Measurements from ENCODE around the gene EIF3I. TPM values are rescaled to one million over a fixed set of nuclear protein-coding genes. Genes with fewer than 3 reads are reported as not detected.

EIF3I gene
- 251 and 296 TPM in 2 replicates for total RNA-seq

DNA sequence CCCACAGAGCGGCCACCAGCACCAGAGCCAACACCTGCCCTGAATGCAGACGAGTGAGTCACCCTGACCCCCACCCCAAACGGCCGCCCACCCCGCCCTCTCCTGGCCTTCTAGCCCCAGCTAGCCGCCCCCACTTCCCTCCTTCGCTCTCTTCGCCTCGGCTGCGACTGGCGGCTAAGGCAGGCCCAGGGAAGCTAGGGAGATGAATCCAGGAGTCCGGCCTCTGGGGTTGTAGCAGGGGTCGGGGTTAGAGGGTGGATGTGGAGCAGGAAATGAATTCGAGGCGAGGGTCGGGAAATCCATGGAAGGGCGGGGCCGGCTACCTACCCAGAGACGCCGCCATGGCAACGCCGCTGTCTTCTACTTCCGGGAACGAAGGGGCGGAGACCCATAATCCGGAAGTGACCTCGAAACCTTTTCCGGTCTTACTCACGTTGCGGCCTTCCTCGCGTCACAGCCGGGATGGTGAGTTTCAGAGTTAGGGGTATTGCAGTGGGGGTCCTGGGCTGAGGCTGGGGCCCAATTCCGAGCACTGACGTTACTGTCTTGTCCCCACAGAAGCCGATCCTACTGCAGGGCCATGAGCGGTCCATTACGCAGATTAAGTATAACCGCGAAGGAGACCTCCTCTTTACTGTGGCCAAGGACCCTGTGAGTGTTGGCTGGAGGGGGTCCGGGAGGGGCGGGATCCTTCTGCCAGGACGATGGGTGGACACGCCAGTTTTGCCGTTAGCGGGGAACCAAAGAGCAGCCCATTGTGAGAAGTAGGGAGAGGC is at the start of gene EIF3I, which contains the start of gene TMEM234:
Gene EIF3I (plus strand): TSS at position 428 of the 776 bp plus-strand sequence. CDS start 35 bp downstream, at position 463.
Gene TMEM234 (minus strand): TSS at position 374 of the 776 bp plus-strand sequence. CDS start 31 bp downstream, at position 343.

GRCh38 chr1:32179443-32180185 is 42.6 kb upstream of the EIF3I start, which contains the start of gene TXLNA:
TXLNA (plus strand) TSS chr1:32179675; CDS start chr1:32180346, 671 bp downstream.

GRCh38 chr1:32200226-32201010 is 21.8 kb upstream of the EIF3I start, which contains the start of gene CCDC28B:
CCDC28B (plus strand) TSS chr1:32200595; CDS start chr1:32201936, 1,341 bp downstream.

DNA sequence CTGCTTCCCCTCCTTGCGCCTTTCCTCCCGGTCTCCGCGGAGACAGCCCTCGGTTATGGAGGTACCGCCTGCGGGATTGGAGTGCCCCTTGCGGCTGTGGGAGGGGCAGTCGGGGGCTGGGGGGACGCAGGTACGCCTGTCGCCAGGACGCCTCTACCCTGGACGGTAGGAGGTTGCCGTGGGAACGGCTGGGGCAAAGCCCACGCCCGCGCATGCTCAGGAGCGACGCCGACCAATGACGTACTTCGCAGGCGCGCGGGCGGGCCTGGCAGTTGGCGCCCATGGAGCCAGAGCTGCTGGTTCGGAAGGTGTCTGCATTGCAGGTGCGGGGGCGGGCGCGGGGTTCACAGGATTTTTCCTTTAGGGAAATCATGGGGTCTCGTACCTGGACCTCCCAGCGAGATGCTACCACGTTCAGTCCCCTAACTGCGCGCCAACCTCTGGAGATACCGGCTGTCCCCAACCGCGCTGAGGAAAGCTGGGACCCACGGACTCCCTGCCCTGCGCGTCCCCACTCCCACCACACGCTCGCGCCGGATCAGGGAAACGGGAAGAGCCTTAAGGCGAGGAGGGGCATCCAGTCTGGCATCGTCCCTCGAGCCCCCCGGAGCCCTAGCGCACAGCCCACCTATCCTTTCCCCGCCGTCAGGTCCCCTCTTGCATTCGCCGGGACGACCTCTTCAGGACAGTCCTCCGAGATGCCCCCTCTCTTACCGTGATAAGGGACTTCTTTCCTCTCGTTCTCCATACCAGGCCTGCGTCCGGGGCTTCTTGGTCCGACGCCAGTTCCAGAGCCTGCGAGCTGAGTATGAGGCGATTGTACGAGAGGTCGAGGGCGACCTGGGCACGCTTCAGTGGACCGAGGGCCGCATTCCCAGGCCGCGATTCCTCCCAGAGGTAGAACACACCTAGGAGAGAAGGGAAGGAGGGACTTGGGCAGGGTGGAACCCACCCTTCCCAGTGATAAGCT is 16.5 kb upstream of the EIF3I start, which contains the start of gene IQCC:
Gene IQCC (plus strand): TSS at position 271 of the 970 bp plus-strand sequence. CDS start 11 bp downstream, at position 282.

GRCh38 chr1:32208891-32209328 is 13.3 kb upstream of the EIF3I start, which contains the start of gene DCDC2B:
DCDC2B (plus strand) TSS chr1:32209089; CDS start chr1:32209094, 5 bp downstream.

GRCh38 chr1:32246888-32247273 is 24.7 kb downstream of the EIF3I start, which contains the start of gene FAM167B:
FAM167B (plus strand) TSS chr1:32247222; CDS start chr1:32247422, 200 bp downstream.

DNA sequence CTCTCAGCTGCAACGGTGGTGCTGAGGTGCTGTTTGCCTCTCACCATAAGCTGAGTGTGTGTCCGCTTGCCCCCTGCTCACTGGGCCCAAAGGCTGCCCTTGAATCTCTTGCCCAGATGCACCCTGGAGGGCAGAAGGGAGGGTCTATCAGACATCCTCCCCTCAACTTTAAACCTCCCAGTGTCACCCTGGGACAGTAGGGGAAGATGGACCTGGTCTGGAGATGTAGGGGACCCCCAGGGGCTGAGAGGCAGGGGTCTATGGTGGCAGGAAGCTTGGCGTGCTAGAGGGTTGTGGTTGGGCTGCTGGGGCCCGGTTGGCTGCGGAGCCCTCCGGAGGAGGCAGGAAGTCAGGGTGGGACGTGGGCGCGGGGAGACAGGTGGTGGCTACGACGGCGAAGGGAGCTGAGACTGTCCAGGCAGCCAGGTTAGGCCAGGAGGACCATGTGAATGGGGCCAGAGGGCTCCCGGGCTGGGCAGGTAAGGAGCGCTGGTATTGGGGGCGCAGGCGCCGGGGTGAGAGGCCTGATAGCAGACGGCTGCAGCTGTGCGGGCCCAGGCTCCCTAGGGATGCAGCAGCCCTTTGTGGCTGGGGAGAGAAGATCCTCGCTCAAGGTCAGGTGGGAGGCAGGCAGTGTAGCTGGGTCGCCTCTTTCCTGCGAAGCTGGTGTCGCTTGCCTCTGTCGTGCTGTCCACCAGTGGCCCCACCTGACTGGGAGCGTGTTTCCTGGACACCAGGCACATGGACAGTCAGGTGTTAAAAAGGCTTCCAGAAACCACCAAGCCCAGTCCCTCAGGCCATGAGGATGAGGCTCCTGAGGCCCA is 28.9 kb downstream of the EIF3I start, which contains the start of gene LCK:
Gene LCK (plus strand): TSS at position 373 of the 824 bp plus-strand sequence. CDS start 23,065 bp downstream, outside the sequence.

Other genes with a start within 250 kb of the EIF3I start
- gene KHDRBS1, start 208.5 kb upstream of the EIF3I start, total RNA-seq, result 47.8 and 60.2 TPM in 2 replicates
- 9.1 and 10.8 TPM in 2 replicates for gene TMEM39B, start 149.5 kb upstream of the EIF3I start, total RNA-seq
- 27.4 and 30.3 TPM in 2 replicates for gene KPNA6, start 114.4 kb upstream of the EIF3I start, total RNA-seq
- gene TXLNA, start 42.7 kb upstream of the EIF3I start, total RNA-seq, result 61.2 and 70.6 TPM in 2 replicates
- gene CCDC28B, start 21.8 kb upstream of the EIF3I start, total RNA-seq, result 13.4 and 17.2 TPM in 2 replicates
- 0.87 and 1.2 TPM in 2 replicates for gene IQCC, start 16.7 kb upstream of the EIF3I start, total RNA-seq
- gene DCDC2B, start 13.3 kb upstream of the EIF3I start, total RNA-seq, result not detected in 2 replicates
- gene TMEM234, start 54 bp upstream of the EIF3I start, total RNA-seq, result 10.4 and 11.1 TPM in 2 replicates
- gene FAM167B, start 24.8 kb downstream of the EIF3I start, total RNA-seq, result 0.17 and 0.22 TPM in 2 replicates
- 0.11 and 0.17 TPM in 2 replicates for gene LCK, start 28.9 kb downstream of the EIF3I start, total RNA-seq
- gene HDAC1, start 69.7 kb downstream of the EIF3I start, total RNA-seq, result 143 and 168 TPM in 2 replicates
- gene MARCKSL1, start 113.8 kb downstream of the EIF3I start, total RNA-seq, result 128 and 185 TPM in 2 replicates
- gene FAM229A, start 140.1 kb downstream of the EIF3I start, total RNA-seq, result 0.86 and 0.98 TPM in 2 replicates
- 0.09 and 0.11 TPM in 2 replicates for gene TSSK3, start 140.1 kb downstream of the EIF3I start, total RNA-seq
- 38.0 and 47.8 TPM in 2 replicates for gene BSDC1, start 172.0 kb downstream of the EIF3I start, total RNA-seq
- under 0.01 TPM in 2 replicates for gene ZBTB8B, start 242.7 kb downstream of the EIF3I start, total RNA-seq

All from dermis lymphatic vessel endothelial cell (primary cell).